GM12872 (cell line): ENCODE measurements around the gene NDC80.

Experiments
- CTCF ChIP-seq: IDR thresholded peaks from 3 replicates; pipeline ENCODE4 v1.5.1; 2011; ENCODE audit warnings: low read depth, mild to moderate bottlenecking, low read length, moderate library complexity; ENCODE audit not compliant: insufficient read depth

The NDC80 gene

GRCh38 chr18:2618009-2618408 is 46.7 kb downstream of the NDC80 start:
- no peak for TF ChIP-seq CTCF

- no peak for TF ChIP-seq CTCF
Measured at GRCh38 chr18:2625217-2625616, 53.9 kb downstream of the NDC80 start.

- TF ChIP-seq CTCF, result no peak
Measured at GRCh38 chr18:2627821-2628276, 56.5 kb downstream of the NDC80 start.

GRCh38 chr18:2629003-2629402 is 57.6 kb downstream of the NDC80 start:
- no peak for TF ChIP-seq CTCF

- TF ChIP-seq CTCF, result no peak
Measured at GRCh38 chr18:2635586-2635985, 64.2 kb downstream of the NDC80 start.

- TF ChIP-seq CTCF, result no peak
Measured at GRCh38 chr18:2636126-2636631, 64.8 kb downstream of the NDC80 start.

- no peak for TF ChIP-seq CTCF
Measured at GRCh38 chr18:2641638-2642037, 70.3 kb downstream of the NDC80 start.
